HepG2 (cell line): ENCODE measurements around the gene NKAIN2.

ENCODE experiments used
- CREB1 ChIP-seq, 2 experiments: fragments of 450-650 bp in 1 of 2; IDR thresholded peaks; 2 replicates each; pipeline ENCODE4 v1.6.1; 2016 to 2017; ENCODE audit warnings: control low read depth in 1 of 2, mild to moderate bottlenecking in 1 of 2, missing compliant biosample characterization in 1 of 2, missing genetic modification characterization in 1 of 2
- FOXA3 ChIP-seq: IDR thresholded peaks from 2 replicates; pipeline ENCODE4 v1.6.1; 2016; ENCODE audit warnings: missing genetic modification reagents, missing compliant biosample characterization
- MAF1 ChIP-seq: sonication (generic); formaldehyde crosslinking; IDR thresholded peaks from 2 replicates; pipeline ENCODE4 v1.5.0; 2020; ENCODE audit warnings: missing genetic modification reagents, borderline replicate concordance
- RARG ChIP-seq: sonication (generic); formaldehyde crosslinking; IDR thresholded peaks from 2 replicates; pipeline ENCODE4 v1.4.0; 2020; ENCODE audit warnings: low read depth, mild to moderate bottlenecking, missing genetic modification reagents
- REST ChIP-seq, 2 experiments: IDR thresholded peaks; 2 replicates each; pipeline ENCODE4 v1.6.1; 2011 to 2012; ENCODE audit warnings: low read length in 2 of 2, borderline replicate concordance in 1 of 2, low read depth in 1 of 2, mild to moderate bottlenecking in 1 of 2, moderate library complexity in 1 of 2
- SALL2 ChIP-seq: sonication (generic); formaldehyde crosslinking; IDR thresholded peaks from 2 replicates; pipeline ENCODE4 v1.8.1; 2023; ENCODE audit warnings: mild to moderate bottlenecking, missing genetic modification reagents, inconsistent platforms
- ZIK1 ChIP-seq: sonication (generic); formaldehyde crosslinking; IDR thresholded peaks from 2 replicates; pipeline ENCODE4 v1.5.0; 2020; ENCODE audit warnings: mild to moderate bottlenecking, low read depth, missing genetic modification reagents, borderline replicate concordance

DNA sequence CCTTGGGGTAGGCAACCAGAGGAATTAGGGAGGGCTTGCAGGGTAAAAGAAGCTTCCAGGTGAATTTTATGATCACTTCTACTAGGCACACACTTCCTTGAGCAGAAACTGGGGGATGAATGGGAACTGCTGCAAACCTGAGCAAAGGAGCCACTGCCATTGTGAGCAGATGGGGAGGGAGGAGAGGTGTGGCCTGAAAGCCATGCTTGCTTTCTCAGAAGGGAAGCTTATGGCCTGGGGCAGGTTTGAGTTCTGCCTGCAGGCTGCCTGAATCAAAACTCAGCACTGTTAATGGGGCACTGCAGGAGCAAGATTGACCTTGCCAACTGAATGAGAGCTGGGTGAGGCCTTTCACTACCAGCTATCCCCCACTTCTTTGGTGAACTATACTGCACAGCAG lies 328.1 kb downstream of the NKAIN2 start:
- TF ChIP-seq SALL2 (CRISPR knock-in tag) (no peak), CREB1 (IDR thresholded peaks at IDR 0.05) (no peak), CREB1 (CRISPR knock-in tag; IDR thresholded peaks at IDR 0.05) (no peak), RARG (CRISPR knock-in tag) (no peak), ZIK1 (CRISPR knock-in tag) (no peak), REST (IDR thresholded peaks at IDR 0.05; ENCODE audit: borderline replicate concordance in 1 of 2, low read depth in 1 of 2, low read length in 2 of 2) (no peak), MAF1 (CRISPR knock-in tag) (no peak), FOXA3 (CRISPR knock-in tag) (no peak)
